Measurements from ENCODE around the gene IL21R.
A peak's percentile ranks its signal among the peaks of the same experiment; 100 is the strongest.

IL21R gene

DNA sequence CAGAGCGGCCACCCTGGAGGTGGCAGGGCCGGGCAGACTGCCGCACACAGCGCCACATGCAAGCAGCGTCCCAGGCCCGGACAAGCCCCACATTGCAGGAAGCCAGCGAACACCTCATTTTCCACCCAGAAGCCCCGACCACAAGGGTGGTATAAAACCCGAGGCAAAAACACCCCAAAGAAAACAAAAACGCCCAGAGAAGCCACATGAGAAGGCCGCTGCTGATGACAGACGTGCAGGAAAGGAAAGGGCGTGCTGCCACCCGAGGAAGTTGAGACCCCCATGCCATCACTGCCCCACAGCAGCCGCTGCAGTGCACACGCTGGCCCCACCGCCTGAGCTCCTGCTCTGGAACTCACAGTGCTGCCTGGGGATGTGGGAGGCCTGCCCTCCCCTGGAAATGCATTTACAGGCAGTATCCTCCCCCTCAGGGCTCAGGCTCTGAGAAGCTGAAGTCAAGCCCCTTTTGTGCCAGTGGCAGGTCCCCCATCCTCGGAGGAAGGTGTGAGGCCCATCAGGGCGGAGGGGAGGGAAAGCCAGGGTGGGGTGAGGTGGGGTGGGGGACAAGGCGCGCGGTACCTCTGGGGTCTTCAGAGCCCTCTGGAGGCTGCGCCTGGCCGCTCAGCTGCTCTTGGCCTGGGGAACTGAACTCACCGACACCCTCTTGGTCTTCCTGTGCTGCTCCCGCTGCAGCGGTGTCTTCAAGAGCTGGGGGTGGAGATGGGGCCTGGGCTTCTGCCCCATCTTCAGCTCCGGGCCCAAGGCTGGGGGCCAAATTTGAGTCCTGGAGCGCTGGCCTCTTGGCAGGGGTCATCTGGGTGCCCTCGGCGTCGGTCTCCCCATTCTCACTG is 62.0 kb downstream of the IL21R start:
- no peak for DNase-seq (ENCODE audit: low spot score)

DNA sequence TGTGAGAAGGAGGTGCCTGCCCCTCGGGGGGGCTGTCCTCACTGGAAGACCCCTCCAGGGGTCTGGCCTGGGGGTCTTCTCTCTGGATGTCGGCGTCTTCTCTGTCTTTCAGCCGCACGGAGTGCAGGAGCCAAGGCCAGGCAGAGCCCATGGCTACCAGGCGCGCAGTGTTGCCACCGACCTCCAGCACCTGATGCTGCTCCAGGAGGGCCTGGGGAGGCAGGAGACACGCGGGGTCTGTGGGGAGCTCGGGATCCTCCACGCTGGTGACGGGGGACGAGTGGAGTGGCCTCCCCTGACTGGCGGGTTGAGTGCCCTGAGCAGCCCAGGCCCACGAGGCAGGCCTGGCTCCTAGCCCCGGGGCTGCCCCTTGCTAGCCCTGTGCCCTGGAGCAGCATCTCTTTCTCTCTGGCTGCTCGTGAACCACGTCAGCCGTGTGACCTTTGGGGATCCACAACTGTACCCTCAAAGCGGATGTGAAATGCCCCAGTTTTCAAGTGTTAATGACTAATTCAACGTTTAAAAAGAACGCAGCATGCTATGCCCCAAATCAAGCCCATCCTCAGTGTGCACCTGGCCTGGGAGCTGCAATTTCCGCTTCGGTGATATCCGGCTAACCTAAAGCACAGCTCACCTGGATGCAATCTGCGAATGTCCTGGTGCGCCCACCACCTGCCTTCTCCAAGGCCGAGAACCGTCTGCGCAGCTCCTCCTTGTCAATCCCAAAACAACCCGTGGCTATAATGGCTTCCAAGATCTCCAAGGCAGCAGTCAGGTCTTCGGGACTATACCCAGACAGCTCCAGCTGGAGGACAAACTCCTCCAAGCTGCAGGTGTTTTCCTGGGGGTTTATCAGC is 62.9 kb downstream of the IL21R start:
- DNase-seq (ENCODE audit: low spot score), result no peak

DNA sequence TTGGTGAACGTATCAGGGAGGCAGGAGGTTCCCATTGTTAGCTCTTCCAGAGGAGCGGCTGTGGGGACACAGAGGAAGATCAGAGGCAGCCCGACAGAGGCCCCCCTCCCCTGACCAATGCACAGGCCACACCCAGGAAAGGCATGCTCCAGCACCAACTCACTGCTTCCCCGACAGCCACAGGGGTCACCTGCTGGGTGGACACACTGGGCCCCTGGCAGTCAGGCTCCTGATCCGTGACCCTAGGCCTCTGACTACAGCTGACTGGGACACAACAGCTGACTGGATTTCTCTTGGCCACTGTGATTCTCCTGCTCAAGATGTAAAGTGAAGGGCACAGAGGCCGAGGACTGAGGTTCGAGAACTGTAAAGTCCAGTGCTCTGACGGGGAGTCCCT is 63.5 kb downstream of the IL21R start:
- no peak for DNase-seq (ENCODE audit: low spot score)

DNA sequence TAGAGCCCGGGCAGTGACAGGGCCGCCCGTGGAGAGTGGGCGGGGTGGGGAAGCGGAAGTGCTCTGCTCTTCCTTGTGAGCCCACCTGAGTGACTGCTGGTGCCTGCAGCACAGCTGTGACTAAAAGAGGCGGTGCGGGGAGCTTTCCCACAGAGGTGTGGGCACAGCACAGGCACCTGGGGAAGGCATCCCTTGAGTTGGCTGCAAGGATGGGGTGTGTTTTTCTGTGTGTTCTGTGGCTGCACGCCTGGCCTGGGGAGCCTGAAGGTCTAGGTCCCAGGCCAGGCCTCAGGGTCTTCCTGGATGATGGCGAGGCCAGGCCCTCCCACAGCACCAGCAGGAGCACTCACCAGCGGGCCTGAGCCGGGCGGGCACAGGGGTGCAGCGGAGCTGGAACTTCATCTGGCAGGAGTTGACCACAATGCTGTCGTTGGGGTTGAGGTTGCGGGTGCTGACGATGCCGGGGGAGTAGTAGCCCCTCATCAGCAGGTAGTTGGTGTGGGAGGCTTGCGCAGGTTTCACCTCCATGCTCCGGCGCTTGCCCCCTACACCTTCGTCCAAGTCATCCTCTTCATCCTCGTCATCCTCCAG is 67.1 kb downstream of the IL21R start:
- no peak for DNase-seq (ENCODE audit: low spot score)

DNA sequence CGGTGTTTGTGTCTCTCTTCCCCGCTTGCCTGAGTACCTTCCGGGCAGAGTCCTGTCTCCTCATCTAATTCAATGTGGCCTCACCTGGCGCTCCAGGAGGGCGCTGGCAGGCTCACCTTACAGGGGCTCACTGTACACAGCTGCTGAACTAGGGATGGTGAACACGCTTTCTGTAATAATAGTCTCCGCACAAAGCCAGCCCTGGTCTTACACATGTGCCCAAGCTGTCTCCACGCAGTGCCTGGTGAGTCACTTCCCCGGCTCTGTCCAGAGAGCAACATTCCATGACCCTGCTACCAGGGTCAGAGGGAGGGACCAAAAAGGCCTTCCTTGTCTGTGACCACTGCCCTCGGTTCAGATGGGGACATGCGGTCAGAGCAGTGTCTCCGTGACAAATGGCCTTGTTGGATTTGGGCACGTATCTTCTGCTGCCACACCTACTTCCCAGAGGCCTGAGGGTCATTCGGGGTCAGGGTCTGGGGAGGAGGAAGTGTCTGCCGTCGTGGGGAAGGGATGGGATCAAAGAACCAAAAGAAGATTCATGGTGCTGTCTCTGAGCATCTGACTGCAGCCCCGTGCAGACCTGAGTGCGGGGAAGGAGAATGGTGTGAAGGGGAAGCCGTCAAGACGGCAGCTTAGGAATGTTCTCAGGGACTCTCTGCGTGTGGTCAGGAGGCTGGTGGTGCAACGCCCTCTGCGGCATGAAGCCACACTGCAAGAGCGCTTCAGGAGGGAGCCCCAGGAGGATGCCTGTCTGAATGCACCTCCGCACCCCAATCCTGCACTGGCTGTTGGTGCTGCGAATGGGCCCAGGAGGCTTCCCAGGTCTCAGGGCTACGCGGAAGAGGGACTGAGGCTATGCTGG is 68.8 kb downstream of the IL21R start:
- peak; percentile 92 for DNase-seq (ENCODE audit: low spot score)

DNA sequence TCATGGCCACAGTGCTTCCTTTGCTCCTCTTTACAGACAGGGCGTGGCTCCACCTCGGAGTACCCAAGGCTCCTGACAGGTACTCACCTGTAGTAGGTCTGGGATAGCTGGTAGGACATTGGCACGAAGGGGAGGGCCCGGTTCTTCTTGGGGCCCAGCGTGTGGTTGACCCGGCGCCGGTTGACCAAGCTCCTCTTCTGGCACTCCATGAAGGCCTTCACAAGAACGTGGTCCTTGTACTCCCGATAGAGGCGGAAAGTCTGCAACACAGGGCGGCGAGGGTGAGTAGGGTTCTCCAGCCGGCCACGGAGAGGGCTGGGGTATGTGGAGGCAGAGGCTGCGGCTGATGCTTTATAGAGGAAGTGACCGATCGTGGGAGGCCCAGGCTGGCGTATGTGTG is 69.7 kb downstream of the IL21R start:
- DNase-seq (ENCODE audit: low spot score), result no peak

DNA sequence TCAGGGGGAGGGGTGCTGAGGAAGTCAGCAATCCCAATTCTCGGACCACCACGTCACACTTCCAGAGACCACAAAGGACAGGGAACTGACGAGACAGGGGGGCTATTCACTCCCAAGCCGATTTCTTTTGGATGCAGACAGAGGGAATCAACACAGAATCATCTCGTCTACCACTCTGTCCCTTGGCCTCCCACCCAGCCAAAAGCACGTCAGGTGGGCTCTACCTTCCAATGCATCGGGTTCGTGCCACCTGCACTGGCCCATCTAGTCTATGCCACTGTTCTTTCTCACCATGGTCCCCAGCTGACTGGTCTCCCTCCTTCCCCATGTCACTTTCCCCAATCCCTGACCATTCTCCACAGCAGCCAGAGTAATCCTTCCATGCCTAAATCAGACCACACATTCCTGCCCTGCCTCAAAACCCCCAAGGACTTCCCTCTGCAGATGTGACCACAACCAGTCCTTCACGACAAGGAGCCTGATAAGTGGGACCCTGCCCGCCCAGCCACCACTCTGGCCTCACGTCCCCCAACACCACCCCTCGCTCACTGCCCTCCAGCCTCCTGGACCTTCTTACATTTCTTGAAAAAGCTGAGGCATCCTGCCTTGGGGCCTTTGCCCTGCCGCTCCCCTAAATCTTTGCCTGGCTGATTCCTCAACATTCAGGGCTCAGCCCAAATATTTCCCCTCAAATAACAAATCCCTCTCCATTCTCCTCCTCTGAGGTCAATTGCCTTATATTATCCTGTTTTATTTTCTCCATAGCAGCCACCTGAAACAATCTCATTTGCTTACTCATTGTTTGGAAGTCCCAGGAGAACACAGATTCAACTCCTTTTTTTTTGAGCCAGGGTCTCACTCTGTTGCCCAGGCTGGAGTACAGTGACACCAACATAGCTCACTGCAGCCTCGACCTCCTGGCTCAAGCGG is 70.4 kb downstream of the IL21R start:
- DNase-seq (ENCODE audit: low spot score), result no peak

DNA sequence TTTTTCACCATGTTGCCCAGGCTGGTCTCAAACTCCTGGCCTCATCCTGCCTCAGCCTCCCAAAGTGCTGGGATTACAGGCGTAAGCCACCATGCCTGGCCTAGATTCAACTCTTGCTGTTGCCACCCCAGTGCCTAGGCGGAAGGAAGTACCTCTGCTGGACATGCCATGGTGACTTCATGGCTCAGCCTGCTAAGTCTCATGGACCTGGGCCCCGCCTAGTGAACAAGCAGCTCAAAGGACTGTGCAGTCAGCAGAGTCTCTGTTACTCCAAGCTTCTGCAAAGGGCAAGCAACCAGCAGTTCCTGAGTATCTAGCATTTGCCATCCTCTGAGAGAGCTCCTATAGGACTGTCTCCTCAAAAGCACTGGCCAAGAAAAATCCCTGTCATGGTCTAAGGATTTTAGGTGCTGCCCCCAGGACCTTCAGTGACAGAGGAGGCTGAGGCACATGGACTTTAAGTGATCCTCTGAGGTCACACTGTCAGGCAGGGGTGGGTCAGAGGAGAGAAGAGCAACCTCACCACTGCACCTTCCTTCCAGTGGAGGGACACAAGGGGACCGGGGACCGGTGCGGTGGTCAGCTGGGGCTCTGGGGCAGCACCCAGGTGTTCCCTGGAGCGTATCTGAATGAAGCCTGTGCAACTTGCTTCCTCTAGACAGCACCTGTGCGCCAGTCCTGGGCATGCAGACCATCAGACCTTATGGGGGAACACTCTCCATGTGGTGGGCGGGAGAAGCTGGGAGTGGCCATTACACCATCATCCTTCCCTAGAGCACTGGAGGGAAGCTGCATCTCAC is 71.3 kb downstream of the IL21R start:
- no peak for DNase-seq (ENCODE audit: low spot score)

DNA sequence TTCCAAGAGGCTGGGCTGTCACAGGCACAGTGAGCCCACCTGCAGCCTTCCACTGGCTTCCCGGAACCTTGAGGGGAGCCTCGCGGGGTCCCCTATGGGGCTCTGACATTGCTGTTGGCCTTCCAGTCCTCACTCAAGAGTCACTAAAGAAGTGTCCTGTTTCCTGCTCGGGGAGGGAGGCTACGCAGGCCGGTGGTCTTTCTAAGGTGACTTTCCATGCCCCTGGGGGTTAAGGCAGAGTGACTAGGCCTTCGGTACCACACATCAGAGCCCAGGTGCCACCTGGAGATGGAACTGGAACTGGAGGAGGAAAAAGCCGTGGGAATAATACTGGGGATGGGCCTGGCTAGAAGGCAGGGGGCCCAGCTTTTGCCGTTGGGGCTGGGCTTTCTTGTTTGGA is 72.1 kb downstream of the IL21R start:
- DNase-seq (ENCODE audit: low spot score), result no peak

DNA sequence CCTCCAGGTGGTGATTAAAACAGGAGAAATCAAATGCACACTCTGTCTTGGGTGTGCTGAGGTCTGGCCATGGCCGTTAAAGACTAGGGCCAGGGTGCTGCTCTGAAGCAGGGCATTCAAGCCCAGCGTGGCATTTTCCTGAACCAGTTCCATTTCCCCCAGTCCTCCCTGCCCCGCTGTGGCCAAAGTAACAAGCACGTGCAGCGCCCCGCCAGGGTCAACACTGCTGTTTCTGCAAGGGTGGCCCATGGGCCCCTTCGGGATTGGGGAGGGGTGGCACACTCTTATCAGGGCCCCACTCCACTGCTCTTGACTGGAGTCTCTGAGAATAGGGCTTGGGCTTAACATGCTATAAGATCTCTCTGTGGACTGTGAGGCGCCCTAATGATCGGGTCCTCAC is 72.9 kb downstream of the IL21R start:
- DNase-seq (ENCODE audit: low spot score), result no peak

DNA sequence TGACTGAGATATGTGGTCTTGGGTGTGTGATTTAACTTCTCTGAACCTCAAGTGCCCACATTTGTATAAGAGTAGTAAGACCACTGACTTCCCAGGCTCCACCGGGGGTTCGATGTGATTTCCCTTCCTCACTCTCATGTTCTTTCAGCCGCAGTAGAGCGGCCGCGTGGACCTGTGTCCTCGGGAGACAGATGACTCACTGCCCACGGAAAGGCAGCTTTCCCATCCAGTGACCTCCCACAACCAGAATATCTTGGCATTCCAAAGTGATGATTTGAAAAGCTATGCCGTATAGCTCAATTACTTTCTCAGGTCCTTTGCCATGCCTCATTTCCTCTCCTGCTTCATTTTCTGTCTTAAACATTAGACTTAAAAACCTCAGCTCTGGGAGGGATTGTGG is 73.6 kb downstream of the IL21R start:
- DNase-seq (ENCODE audit: low spot score), result peak; percentile 91

DNA sequence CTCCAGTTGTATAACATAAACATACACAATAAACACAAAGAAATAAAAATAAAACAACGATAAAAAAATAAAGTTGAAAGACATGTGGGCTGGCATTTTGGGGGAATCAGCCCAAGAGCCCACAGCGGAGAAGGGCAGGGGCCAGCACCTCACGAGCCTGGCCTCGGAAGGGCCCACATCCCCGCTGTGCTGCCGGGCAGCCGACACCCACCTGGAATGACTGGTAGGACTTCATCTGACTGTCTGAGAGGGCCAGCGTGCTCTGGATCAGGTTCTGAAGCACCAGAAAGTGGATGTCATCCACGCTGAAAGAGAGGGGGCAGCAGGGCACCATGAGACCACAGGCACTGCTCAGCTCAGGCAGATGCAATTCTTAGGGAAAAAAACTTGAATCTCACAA is 74.3 kb downstream of the IL21R start:
- no peak for DNase-seq (ENCODE audit: low spot score)

DNA sequence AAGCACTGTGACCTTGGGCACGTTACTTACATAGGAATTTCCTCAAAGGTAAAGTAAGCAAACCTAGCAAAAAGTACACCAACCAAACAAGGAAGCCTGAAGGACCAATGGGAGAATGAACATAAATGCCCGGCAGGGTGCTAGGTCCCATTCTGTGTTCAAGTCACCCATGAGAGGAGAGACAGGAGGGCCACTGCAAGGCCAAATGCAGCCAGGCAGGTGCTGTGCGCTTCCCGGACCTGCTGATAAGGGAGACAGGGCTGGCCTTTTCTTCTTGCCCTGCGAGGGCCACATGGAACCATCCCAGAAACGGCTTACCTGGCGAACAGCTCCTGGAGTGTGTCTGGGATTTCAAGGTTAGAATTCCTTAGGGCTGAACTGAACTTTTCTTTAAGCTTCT is 78.8 kb downstream of the IL21R start:
- DNase-seq (ENCODE audit: low spot score), result no peak

DNA sequence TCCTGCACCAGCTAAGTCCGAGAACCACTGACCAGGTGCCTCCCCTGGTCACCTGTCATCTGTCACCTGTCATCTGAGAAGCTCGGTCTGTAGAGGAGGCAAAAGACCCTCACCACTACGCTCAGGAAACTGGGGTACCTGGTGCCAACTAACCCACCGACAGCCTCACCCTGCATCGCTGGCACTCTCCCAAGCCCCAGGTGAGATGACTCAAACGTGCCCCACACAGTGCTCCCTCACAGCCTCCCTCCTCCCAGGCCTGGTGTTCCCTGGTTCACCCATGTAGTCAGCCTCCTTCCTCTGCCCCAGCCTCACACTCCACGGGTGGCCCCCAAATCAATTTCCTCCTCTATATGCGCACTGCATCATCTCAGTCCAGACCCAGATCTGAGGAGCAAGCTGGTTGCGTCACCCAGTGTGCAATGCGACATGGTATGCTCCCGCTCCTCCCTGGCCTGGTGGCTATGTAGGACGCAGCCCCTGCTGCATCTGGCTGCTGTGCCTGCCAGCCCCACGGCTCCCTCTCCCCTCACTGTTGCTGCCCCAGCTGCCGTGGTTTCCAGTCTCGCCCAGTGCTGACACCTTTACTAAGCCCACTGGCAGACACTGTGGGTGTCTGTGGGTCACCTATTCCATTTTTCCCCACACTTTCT is 79.4 kb downstream of the IL21R start:
- no peak for DNase-seq (ENCODE audit: low spot score)

DNA sequence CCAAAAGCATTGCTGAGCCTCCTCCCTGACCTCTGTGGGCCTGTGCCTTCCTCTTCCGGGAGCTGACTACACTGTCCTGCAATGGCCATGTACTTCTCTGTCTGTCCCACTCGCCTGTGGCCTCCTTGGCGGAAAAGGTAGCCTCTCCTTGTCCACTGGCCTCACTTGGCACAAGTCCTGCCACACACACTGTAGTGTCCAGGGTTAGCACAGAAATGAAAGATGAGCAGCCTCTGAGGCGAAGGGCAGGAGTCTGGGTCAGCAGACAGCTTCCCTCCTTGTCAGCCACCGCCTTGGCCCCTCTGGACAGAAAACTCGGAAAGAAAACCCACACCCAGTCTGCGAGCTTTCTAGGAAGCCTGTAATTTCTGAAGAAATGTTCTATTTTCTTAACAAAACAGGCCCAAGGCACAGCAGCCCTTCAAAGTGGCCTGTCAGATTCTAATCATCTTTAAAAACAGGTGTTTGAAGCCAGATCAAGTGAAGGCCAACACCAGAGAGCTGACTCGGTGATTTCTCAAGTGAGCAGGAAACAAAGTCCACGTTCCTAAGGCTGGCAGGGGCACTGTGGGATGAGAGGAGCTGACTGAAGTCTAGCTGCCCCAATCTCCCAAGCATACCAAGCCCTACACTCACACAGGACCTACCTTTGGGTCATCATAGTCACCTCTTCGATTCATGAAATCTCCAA is 80.6 kb downstream of the IL21R start:
- no peak for DNase-seq (ENCODE audit: low spot score)

DNA sequence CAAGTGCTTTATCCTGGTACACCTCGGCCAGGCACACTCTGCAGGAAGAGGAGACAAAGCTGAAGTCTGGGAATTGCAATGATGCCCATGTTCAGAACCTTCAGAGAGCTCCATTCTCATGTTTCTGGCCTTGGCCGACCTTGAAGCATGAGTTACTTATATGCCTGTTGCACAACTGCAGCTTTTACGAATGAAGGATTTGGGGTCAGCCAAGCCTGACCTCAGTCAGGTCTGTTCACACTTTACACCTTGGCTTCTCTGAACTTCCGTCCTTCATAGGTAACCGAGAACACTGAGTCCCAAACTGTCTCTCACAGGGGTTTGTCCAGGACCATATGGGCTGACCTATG is 81.1 kb downstream of the IL21R start:
- DNase-seq (ENCODE audit: low spot score), result no peak

DNA sequence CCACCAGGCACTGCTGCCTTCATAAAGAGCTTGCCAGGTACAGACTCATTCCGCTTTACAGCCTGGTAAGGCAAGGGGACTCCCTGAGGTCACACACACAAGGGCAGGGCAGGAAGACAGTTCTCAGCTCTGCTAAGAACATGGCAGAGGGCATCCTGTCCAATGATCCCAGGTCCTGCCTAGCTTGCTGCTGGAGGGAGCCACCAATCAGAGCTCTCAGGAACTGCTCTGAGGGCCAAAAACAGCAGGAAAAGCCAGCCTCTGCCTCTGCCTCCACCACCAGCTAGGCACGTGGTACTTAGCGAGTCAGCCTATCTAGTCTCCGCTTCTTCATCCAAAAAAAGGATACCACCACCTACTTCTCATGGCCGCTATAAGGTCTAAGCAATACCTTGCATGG is 81.7 kb downstream of the IL21R start:
- no peak for DNase-seq (ENCODE audit: low spot score)

DNA sequence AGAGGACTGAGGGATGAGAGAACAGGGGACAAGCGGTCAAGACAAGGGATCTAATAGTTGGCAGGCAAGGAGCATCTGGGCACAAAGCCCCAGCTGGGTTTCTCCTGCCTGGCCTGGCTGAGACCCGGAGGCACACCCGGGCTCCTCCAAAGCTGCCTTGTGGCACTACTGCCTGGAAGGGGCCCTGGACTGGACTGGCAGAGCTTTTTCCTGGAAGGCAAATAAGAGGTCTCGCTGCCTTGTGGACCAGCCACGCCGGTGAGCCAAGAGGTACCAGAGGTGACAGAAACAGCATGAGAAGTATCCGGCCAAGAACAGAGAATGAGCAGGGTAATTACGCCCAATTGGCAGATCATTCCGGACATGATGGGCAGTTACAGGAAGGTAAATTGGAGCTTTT is 83.2 kb downstream of the IL21R start:
- no peak for DNase-seq (ENCODE audit: low spot score)

DNA sequence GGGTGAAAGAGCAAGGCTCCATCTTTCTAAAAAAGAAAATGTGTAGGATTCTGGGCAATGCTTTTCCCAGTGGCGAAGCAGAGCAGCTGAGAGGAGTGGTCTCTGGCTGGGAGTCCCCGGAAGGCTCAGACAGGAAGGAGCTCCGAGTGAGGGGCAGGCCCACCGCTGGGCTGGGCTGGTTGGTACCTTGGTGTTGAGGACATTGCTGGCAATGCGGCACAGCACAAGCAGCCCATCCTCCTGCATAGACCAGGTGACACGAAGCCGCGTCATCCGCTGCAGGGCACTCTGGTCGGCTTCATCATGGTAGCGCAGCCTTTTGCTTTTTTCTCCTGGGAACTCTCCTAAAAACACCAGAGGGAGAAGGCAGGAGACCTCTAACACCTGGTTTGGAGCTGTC is 83.8 kb downstream of the IL21R start:
- DNase-seq (ENCODE audit: low spot score), result no peak
